RCC 7860 (cell line): Measurements from ENCODE around the gene NIFK.
A peak's percentile ranks its signal among the peaks of the same experiment; 100 is the strongest.
"Not testable (repeated sequence)": the region's sequence is repeated elsewhere in the genome, so short reads cannot be mapped to it uniquely, and the experiment has no call there.

Experiments used
- DNase-seq: peaks from one replicate; pipeline ENCODE4 v3.0.0-alpha.2; 2015; ENCODE audit warnings: low spot score
- FAIRE-seq: peaks from 2 replicates; lab custom pipeline; 2012; peaks lifted over from hg19 to GRCh38; lab: Jason Lieb, UNC

Gene NIFK

GRCh38 chr2:121735518-121736074 is 1.1 kb downstream of the NIFK start:
- FAIRE-seq, result no peak
- DNase-seq, result no peak

- DNase-seq, FAIRE-seq: not testable (repeated sequence)
Measured at GRCh38 chr2:121734544-121734943, 2.1 kb downstream of the NIFK start.

GRCh38 chr2:121731366-121731765 is 5.3 kb downstream of the NIFK start:
- DNase-seq (no peak), FAIRE-seq (no peak)

- no peak for FAIRE-seq
Measured at GRCh38 chr2:121727950-121728349, 8.7 kb downstream of the NIFK start.

GRCh38 chr2:121727332-121727731 is 9.3 kb downstream of the NIFK start:
- DNase-seq (no peak), FAIRE-seq (no peak)

More at GRCh38 chr2:121727950-121728349, 8.7 kb downstream of the NIFK start:
- no peak for DNase-seq

GRCh38 chr2:121723316-121723715 is 13.4 kb downstream of the NIFK start:
- no peak for FAIRE-seq
- DNase-seq, result no peak

- peak; percentile 83 for DNase-seq
- peak; percentile 76 for FAIRE-seq
Measured at GRCh38 chr2:121722479-121722878, 14.2 kb downstream of the NIFK start.

GRCh38 chr2:121721926-121722325 is 14.7 kb downstream of the NIFK start:
- FAIRE-seq, result peak; percentile 56
- peak; percentile 89 for DNase-seq

GRCh38 chr2:121717529-121717928 is 19.1 kb downstream of the NIFK start:
- no peak for DNase-seq
- no peak for FAIRE-seq

- FAIRE-seq, result no peak
- no peak for DNase-seq
Measured at GRCh38 chr2:121716126-121716525, 20.5 kb downstream of the NIFK start.

GRCh38 chr2:121711481-121711880 is 25.2 kb downstream of the NIFK start:
- FAIRE-seq, DNase-seq: not testable (repeated sequence)

GRCh38 chr2:121710470-121711170 is 26.1 kb downstream of the NIFK start:
- FAIRE-seq, result no peak

GRCh38 chr2:121709776-121710469 is 26.8 kb downstream of the NIFK start:
- peak; percentile 23 for DNase-seq
- FAIRE-seq, result no peak

More at GRCh38 chr2:121710470-121711170, 26.1 kb downstream of the NIFK start:
- no peak for DNase-seq

GRCh38 chr2:121707920-121708361 is 28.7 kb downstream of the NIFK start:
- FAIRE-seq (peak; percentile 78), DNase-seq (peak; percentile 76)

GRCh38 chr2:121707344-121707919 is 29.2 kb downstream of the NIFK start:
- DNase-seq, result peak; percentile 78

GRCh38 chr2:121705958-121706357 is 30.7 kb downstream of the NIFK start:
- FAIRE-seq (no peak), DNase-seq (no peak)

More at GRCh38 chr2:121707344-121707919, 29.2 kb downstream of the NIFK start:
- peak; percentile 83 for FAIRE-seq

- DNase-seq (no peak), FAIRE-seq (no peak)
Measured at GRCh38 chr2:121705390-121705789, 31.3 kb downstream of the NIFK start.

- FAIRE-seq, result not testable (repeated sequence)
- DNase-seq, result peak; percentile 12
Measured at GRCh38 chr2:121701761-121702160, 34.9 kb downstream of the NIFK start.

GRCh38 chr2:121699421-121700333 is 37.0 kb downstream of the NIFK start:
- FAIRE-seq (peak; percentile 91), DNase-seq (peak; percentile 95)

GRCh38 chr2:121698318-121698930 is 38.3 kb downstream of the NIFK start:
- DNase-seq (no peak), FAIRE-seq (no peak)
